SK-N-MC (cell line): Measurements from ENCODE around the gene RPP25L.

Experiments
- DNase-seq: peaks from one replicate; pipeline ENCODE4 v3.0.0-alpha.2; 2011; ENCODE audit warnings: low read depth, low spot score
- H3K27ac ChIP-seq: fragments of 200-600 bp; sonication (generic); 2 replicates; pipeline ENCODE4 v1.5.1; 2016; ENCODE audit warnings: mixed run types
- H3K36me3 ChIP-seq: fragments of 200-600 bp; sonication (generic); 2 replicates; pipeline ENCODE4 v1.6.1; 2017; ENCODE audit warnings: antibody characterized with exemption, low read length, mixed read lengths; ENCODE audit not compliant: insufficient read depth
- H3K4me3 ChIP-seq: fragments of 200-600 bp; sonication (generic); 2 replicates; pipeline ENCODE4 v1.5.1; 2016
- H3K9ac ChIP-seq: fragments of 200-600 bp; sonication (generic); 2 replicates; pipeline ENCODE4 v1.8.0; 2017; ENCODE audit warnings: mixed run types, mixed read lengths; ENCODE audit not compliant: insufficient read length
- H3K9me3 ChIP-seq: fragments of 200-600 bp; sonication (generic); 2 replicates; pipeline ENCODE4 v1.6.1; 2017; ENCODE audit warnings: low read depth, mild to moderate bottlenecking, antibody characterized with exemption, low read length, moderate library complexity, mixed read lengths
- EZH2 ChIP-seq: fragments of 200-600 bp; sonication (generic); IDR thresholded peaks from one replicate; pipeline ENCODE4 v1.6.1; 2017; ENCODE audit warnings: antibody characterized with exemption
- FOXP2 ChIP-seq: optimal IDR thresholded peaks from 2 replicates; pipeline ENCODE3; 2011; ENCODE audit warnings: mild to moderate bottlenecking, moderate library complexity; ENCODE audit not compliant: insufficient read depth; ENCODE audit errors: extremely low read length, control extremely low read depth
- POLR2AphosphoS5 ChIP-seq: IDR thresholded peaks from 2 replicates; pipeline ENCODE4 v1.6.1; 2012; ENCODE audit warnings: mild to moderate bottlenecking, low read depth, low read length, borderline replicate concordance

RPP25L gene

GRCh38 chr9:34624475-34625185, 12.7 kb upstream of the RPP25L start:
- Histone ChIP-seq H3K27ac (no peak overlapping the region), H3K36me3 (no peaks in the 10 kb centered on the region), H3K9ac (no peak overlapping the region), H3K4me3 (no peak overlapping the region), H3K9me3 (no peaks in the 10 kb centered on the region)
- TF ChIP-seq POLR2AphosphoS5 (no peak), FOXP2 (no peak), EZH2 (no peak)
- DNase-seq = no peak

- H3K27ac ChIP-seq = no peak overlapping the region
- no peak for DNase-seq
- no peak for TF ChIP-seq POLR2AphosphoS5
- TF ChIP-seq FOXP2 = no peak
- TF ChIP-seq EZH2 = no peak
- H3K36me3 ChIP-seq = no peaks in the 10 kb centered on the region
- no peaks in the 10 kb centered on the region for H3K9me3 ChIP-seq
- no peak overlapping the region for H3K4me3 ChIP-seq
- H3K9ac ChIP-seq = no peak overlapping the region
Measured at GRCh38 chr9:34623374-34624235, 11.7 kb upstream of the RPP25L start.

GRCh38 chr9:34620061-34620994, 8.4 kb upstream of the RPP25L start, which contains the start of gene DCTN3:
DCTN3 (minus strand) TSS chr9:34620495; CDS start chr9:34620464, 31 bp downstream.
- peak within 1 kb of the TSS; percentile 77 for H3K9ac ChIP-seq
- peak; percentile 77 for DNase-seq

GRCh38 chr9:34615132-34615531, 3.2 kb upstream of the RPP25L start:
- Histone ChIP-seq H3K36me3 (peaks cover 6% of the 10 kb centered on the region; the same call in 1 of the 2 replicates), H3K27ac (no peak overlapping the region), H3K4me3 (no peak overlapping the region), H3K9me3 (no peaks in the 10 kb centered on the region), H3K9ac (no peak overlapping the region)
- TF ChIP-seq POLR2AphosphoS5 (no peak), EZH2 (no peak), FOXP2 (no peak)
- DNase-seq = no peak

More at GRCh38 chr9:34620061-34620994, 8.4 kb upstream of the RPP25L start, which contains the start of gene DCTN3:
- H3K27ac ChIP-seq = no peak within 1 kb of the TSS
- H3K9me3 ChIP-seq = no peaks in the 10 kb centered on the region
- peaks cover 6% of the 10 kb centered on the region; the same call in 1 of the 2 replicates for H3K36me3 ChIP-seq
- TF ChIP-seq POLR2AphosphoS5 (peak; percentile 72), EZH2 (no peak)
- peak within 1 kb of the TSS; percentile 92 for H3K4me3 ChIP-seq

- no peak for DNase-seq
- Histone ChIP-seq H3K36me3 (peaks cover 6% of the 10 kb centered on the region; the same call in 1 of the 2 replicates), H3K9me3 (no peaks in the 10 kb centered on the region), H3K27ac (no peak overlapping the region), H3K4me3 (peak overlapping the region; percentile 87), H3K9ac (peak overlapping the region; percentile 94)
- TF ChIP-seq POLR2AphosphoS5 (no peak), FOXP2 (no peak), EZH2 (no peak)
Measured at GRCh38 chr9:34612788-34613390, 992 bp upstream of the RPP25L start.

GRCh38 chr9:34611251-34611810, 566 bp downstream of the RPP25L start:
- no peaks in the 10 kb centered on the region for H3K9me3 ChIP-seq
- no peak for DNase-seq
- H3K9ac ChIP-seq = peak overlapping the region; percentile 94
- H3K4me3 ChIP-seq = peak overlapping the region; percentile 87
- H3K27ac ChIP-seq = peak overlapping the region; percentile 59
- TF ChIP-seq FOXP2 (no peak), POLR2AphosphoS5 (no peak), EZH2 (no peak)
- no peaks in the 10 kb centered on the region for H3K36me3 ChIP-seq

GRCh38 chr9:34610434-34611206, 1.3 kb downstream of the RPP25L start:
- TF ChIP-seq EZH2 = no peak
- TF ChIP-seq POLR2AphosphoS5 = no peak
- TF ChIP-seq FOXP2 = no peak
- Histone ChIP-seq H3K9ac (no peak overlapping the region), H3K27ac (no peak overlapping the region), H3K36me3 (no peaks in the 10 kb centered on the region), H3K4me3 (peak overlapping the region; percentile 87), H3K9me3 (no peaks in the 10 kb centered on the region)
- no peak for DNase-seq
